Activated T-cell treated with anti-CD3 and anti-CD28 coated beads, Interleukin-2, amount 50 U/mL, for 24 hours (primary cell): ENCODE measurements around the gene GSTM1.

Experiments
- DNase-seq: peaks from one replicate; pipeline ENCODE4 v3.0.0-alpha.2; 2020
- H3K27ac Mint-ChIP-seq: 2 replicates; pipeline ENCODE4 v1.8.0; 2020; ENCODE audit warnings: mild to moderate bottlenecking, mixed read lengths
- H3K27me3 Mint-ChIP-seq: 2 replicates; pipeline ENCODE4 v1.8.0; 2020; ENCODE audit warnings: mixed read lengths
- H3K36me3 Mint-ChIP-seq: 2 replicates; pipeline ENCODE4 v1.8.0; 2020; ENCODE audit warnings: low read depth, mixed read lengths
- H3K4me1 Mint-ChIP-seq: 2 replicates; pipeline ENCODE4 v1.8.0; 2020; ENCODE audit warnings: low read depth, mixed read lengths
- H3K4me3 Mint-ChIP-seq: 2 replicates; pipeline ENCODE4 v1.8.0; 2020; ENCODE audit warnings: mild to moderate bottlenecking, moderate library complexity, mixed read lengths
- H3K9me3 Mint-ChIP-seq: 2 replicates; pipeline ENCODE4 v1.8.0; 2020; ENCODE audit warnings: mixed read lengths

GSTM1 gene

GRCh38 chr1:109687641-109688499 lies at the start of gene GSTM1:
Gene GSTM1 (plus strand): TSS chr1:109687817. CDS start chr1:109687874, 57 bp downstream.
- peak within 1 kb of the TSS; percentile 91 for H3K4me3 Mint-ChIP-seq
- peaks cover 42% of the 10 kb centered on the region for H3K36me3 Mint-ChIP-seq
- H3K9me3 Mint-ChIP-seq: no peaks in the 10 kb centered on the region
- H3K4me1 Mint-ChIP-seq: peaks cover 27% of the 10 kb centered on the region
- peak within 1 kb of the TSS; percentile 95 for H3K27ac Mint-ChIP-seq
- H3K27me3 Mint-ChIP-seq: no peaks in the 10 kb centered on the region
- DNase-seq: peak; percentile 93

DNA sequence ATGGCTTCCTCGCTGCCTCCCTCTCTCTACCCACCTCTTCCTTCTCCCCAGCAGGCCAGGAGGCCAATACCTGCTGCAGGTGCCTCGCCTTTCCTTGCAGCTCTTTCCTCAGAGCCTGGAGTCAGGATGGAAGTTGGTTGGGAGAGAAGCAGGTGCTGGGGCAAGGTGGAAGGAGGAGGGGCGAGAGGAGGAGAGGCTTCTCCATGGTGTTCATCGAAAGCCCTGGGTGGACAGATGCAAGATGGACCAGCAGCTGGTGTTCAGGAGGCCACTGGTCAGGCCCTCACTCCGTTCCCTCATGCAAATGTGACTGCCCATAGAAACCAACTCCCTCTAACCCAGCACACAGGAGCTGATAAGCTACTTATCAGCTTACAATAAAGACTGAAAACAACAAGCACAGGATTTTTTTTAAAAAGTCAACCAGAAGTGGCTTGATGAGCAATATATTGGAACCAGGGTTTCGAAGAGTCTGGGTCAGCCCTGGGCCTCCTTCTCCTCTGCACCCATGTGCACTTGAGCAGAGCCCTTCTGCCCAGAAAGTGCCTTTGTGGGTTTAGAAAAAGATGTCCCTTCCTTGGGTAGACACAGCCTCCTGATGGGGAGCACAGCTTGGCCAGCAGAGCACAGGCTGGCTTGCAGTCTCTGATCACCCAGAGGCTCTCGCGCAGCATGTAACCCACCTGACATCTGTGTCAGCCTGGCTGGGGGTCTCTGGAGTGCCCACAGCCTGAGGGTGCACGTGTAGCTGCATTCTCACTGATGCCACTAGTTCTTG lies 48.4 kb upstream of the GSTM1 start:
- Mint-ChIP-seq H3K4me1 (peaks cover 34% of the 10 kb centered on the region), H3K27ac (no peak overlapping the region), H3K27me3 (no peaks in the 10 kb centered on the region), H3K4me3 (no peak overlapping the region), H3K9me3 (no peaks in the 10 kb centered on the region), H3K36me3 (no peaks in the 10 kb centered on the region)
- DNase-seq: no peak

GRCh38 chr1:109639841-109640184 lies 47.8 kb upstream of the GSTM1 start:
- Mint-ChIP-seq H3K4me1 (peaks cover 29% of the 10 kb centered on the region), H3K27me3 (no peaks in the 10 kb centered on the region), H3K36me3 (no peaks in the 10 kb centered on the region), H3K4me3 (no peak overlapping the region), H3K27ac (no peak overlapping the region), H3K9me3 (no peaks in the 10 kb centered on the region)
- no peak for DNase-seq

- DNase-seq: peak; percentile 97
- no peak overlapping the region for H3K4me3 Mint-ChIP-seq
- no peaks in the 10 kb centered on the region for H3K27me3 Mint-ChIP-seq
- no peaks in the 10 kb centered on the region for H3K36me3 Mint-ChIP-seq
- H3K4me1 Mint-ChIP-seq: peaks cover 23% of the 10 kb centered on the region
- no peak overlapping the region for H3K27ac Mint-ChIP-seq
- no peaks in the 10 kb centered on the region for H3K9me3 Mint-ChIP-seq
Observed at GRCh38 chr1:109640285-109640865, 47.2 kb upstream of the GSTM1 start.

DNA sequence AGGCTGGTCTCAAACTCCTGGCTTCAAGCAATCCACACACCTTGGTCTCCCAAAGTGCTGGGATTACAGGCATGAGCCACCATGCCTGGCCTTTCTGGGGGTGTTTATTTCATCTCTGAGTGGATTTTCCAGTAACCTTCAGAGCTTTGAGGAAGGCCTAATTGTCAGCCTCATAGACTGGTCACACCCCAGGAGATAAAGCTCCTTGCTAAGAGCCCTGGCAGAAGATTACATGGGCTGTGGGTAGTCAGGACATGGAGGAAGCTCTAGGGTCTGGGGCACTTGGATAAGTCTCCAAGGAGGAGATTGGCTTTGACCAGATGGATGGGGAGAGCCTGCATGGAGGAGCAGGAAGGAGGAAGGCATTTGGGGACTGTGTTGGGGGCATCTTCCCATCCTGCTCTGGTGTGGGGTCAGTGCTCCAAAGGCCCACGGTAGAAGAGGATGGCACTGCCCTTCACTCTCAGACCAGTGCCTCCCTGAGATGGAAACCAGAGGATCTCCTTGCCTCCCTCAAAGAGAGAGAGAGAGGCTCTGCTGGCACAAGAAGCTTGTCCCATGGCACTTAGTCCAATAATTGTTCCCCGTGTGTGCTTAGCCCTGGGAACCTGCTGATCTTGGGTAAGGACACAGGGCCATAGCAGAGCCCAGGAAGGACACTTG lies 46.4 kb upstream of the GSTM1 start:
- peaks cover 17% of the 10 kb centered on the region for H3K4me1 Mint-ChIP-seq
- H3K36me3 Mint-ChIP-seq: no peaks in the 10 kb centered on the region
- no peaks in the 10 kb centered on the region for H3K9me3 Mint-ChIP-seq
- H3K4me3 Mint-ChIP-seq: no peak overlapping the region
- no peak overlapping the region for H3K27ac Mint-ChIP-seq
- H3K27me3 Mint-ChIP-seq: no peaks in the 10 kb centered on the region
- no peak for DNase-seq

GRCh38 chr1:109641861-109642260 lies 45.8 kb upstream of the GSTM1 start:
- Mint-ChIP-seq H3K4me3 (no peak overlapping the region), H3K4me1 (peaks cover 17% of the 10 kb centered on the region), H3K27me3 (no peaks in the 10 kb centered on the region), H3K9me3 (no peaks in the 10 kb centered on the region), H3K36me3 (no peaks in the 10 kb centered on the region), H3K27ac (no peak overlapping the region)
- DNase-seq: no peak

GRCh38 chr1:109642626-109643025 lies 45.0 kb upstream of the GSTM1 start:
- no peak for DNase-seq
- H3K4me1 Mint-ChIP-seq: peaks cover 17% of the 10 kb centered on the region
- H3K4me3 Mint-ChIP-seq: no peak overlapping the region
- H3K36me3 Mint-ChIP-seq: no peaks in the 10 kb centered on the region
- no peaks in the 10 kb centered on the region for H3K27me3 Mint-ChIP-seq
- H3K27ac Mint-ChIP-seq: peak overlapping the region; percentile 7
- H3K9me3 Mint-ChIP-seq: no peaks in the 10 kb centered on the region

DNA sequence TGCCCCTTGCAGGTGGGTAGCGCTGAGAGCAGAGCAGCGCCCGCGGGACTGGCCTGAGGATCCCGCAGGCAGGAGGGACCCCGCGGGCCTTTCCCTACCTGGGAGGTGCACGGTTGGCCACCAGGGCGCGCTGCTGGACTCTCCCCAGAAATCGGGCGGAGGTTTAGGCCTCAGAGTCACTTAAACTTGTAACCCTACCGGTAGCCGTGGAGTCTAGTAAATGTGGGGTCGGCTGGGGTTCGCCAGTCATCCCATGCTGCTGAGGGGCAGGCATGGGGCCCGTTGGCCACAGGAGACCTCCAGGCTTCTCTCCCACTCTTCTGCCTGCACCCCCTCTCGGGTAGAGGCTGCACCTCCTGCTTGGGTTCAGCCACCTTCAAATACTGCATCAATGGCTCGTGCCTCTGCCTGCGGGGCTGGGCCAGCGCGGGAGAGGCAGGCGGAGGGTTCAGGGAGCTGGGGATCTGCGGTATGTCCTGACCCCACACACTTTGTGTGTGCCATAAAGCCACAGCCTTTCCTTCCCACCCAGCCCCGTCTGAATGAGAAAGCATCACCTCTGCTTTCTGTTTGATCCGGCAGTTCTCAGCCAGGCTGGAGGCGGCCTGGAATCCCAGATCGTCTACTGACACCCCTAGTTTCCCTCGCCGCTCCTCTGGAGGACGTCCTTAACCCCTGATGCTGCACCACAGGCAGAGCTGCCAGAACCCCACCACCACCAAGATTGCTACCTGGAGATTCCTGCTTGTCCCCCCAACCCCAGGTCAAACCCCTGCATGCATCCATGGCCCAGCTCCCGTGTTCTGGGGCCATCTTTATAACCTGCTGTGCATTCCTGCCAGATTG lies 44.0 kb upstream of the GSTM1 start:
- DNase-seq: peak; percentile 93
- Mint-ChIP-seq H3K4me3 (no peak overlapping the region), H3K36me3 (no peaks in the 10 kb centered on the region), H3K4me1 (peaks cover 17% of the 10 kb centered on the region), H3K27me3 (no peaks in the 10 kb centered on the region), H3K27ac (no peak overlapping the region), H3K9me3 (no peaks in the 10 kb centered on the region)

DNA sequence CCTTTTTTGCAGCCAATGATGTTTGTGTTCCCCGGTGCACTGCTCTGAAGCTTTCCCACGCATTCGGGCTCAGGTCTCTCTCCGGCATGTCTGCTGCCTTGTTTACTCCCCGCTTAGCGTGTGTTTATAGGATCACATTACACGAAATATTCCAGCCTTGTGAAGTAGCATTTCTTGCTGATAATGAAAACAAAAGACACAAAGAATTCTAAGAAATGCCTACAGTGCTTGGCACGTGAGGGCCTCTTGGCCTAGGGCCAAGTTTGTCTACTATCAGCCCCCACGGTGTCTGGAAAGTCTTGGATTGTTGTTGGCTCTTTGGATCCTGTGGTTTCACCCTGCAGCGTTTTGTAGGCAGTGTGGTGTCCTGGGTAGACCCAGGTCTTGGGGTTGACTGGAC lies 42.9 kb upstream of the GSTM1 start:
- peaks cover 17% of the 10 kb centered on the region for H3K4me1 Mint-ChIP-seq
- H3K4me3 Mint-ChIP-seq: no peak overlapping the region
- no peaks in the 10 kb centered on the region for H3K9me3 Mint-ChIP-seq
- H3K36me3 Mint-ChIP-seq: no peaks in the 10 kb centered on the region
- H3K27me3 Mint-ChIP-seq: no peaks in the 10 kb centered on the region
- H3K27ac Mint-ChIP-seq: no peak overlapping the region
- no peak for DNase-seq

DNA sequence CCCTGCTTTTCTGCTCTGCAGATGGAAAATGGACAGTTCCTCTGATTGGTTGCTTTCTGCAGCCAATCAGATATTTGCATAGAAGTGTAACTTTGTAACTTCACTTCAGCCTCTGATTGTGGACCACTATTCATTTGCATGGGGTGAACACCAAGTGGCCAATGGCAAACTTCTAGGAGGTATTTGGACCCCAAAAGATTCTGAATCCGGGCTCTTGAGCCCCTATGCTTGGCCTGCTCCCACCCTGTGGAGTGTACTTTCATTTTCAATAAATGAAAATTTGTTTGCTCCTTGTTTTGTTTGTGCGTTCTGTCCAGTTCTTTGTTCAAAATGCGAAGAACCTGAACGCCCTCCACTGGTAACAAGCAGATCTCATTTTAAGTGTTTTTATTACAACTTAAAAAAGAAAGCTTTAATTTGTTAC lies 38.1 kb upstream of the GSTM1 start:
- Mint-ChIP-seq H3K9me3 (no peaks in the 10 kb centered on the region), H3K27me3 (peaks cover 10% of the 10 kb centered on the region), H3K27ac (no peak overlapping the region), H3K4me3 (no peak overlapping the region), H3K4me1 (no peaks in the 10 kb centered on the region), H3K36me3 (no peaks in the 10 kb centered on the region)
- no peak for DNase-seq

DNA sequence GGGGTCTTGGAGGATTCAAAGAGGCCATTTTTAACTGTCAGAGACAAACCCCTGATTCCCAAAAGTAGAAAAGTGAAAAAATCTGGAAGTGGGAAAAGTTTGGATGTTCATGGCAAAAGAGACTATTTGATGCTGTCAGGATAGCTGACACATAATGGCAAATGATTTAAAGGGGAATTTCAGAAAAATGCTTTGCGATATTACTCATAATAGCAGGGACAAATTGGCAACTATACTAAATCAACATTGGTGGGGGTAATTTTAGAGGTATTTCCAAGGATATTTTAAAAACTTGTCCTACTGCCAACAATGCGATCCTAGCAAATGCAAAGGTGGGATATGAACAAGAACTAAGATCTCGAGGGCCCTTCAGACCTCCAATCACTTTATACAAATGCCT lies 37.0 kb upstream of the GSTM1 start:
- H3K9me3 Mint-ChIP-seq: no peaks in the 10 kb centered on the region
- peaks cover 10% of the 10 kb centered on the region for H3K27me3 Mint-ChIP-seq
- H3K4me1 Mint-ChIP-seq: peaks cover 9% of the 10 kb centered on the region
- no peaks in the 10 kb centered on the region for H3K36me3 Mint-ChIP-seq
- no peak overlapping the region for H3K27ac Mint-ChIP-seq
- DNase-seq: no peak
- H3K4me3 Mint-ChIP-seq: no peak overlapping the region

DNA sequence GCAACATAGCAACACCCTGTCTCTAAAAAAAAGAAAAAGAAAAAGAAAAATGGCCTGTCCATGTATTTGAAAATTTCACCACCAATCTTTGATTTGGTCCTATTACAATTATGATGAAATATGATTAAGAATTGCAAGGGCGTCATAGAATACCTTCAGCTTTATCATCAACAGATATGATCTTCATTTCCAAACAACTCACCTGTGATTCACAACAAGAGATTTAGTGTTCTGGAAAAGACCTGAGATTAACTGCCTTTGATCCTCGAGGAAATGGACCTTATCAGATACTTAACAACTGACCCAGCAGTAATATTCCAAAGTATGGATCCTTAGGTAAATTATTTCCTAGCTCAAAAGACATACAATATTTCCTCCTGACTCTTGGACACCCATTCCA lies 35.2 kb upstream of the GSTM1 start:
- H3K4me1 Mint-ChIP-seq: peaks cover 17% of the 10 kb centered on the region
- peaks cover 10% of the 10 kb centered on the region for H3K27me3 Mint-ChIP-seq
- H3K36me3 Mint-ChIP-seq: peaks cover 2% of the 10 kb centered on the region

GRCh38 chr1:109653306-109653705 lies 34.3 kb upstream of the GSTM1 start:
- Mint-ChIP-seq H3K4me3 (no peak overlapping the region), H3K27me3 (peaks cover 10% of the 10 kb centered on the region), H3K9me3 (no peaks in the 10 kb centered on the region), H3K36me3 (peaks cover 2% of the 10 kb centered on the region), H3K27ac (no peak overlapping the region), H3K4me1 (peaks cover 17% of the 10 kb centered on the region)
- DNase-seq: no peak

More for the DNA sequence above, 35.2 kb upstream of the GSTM1 start:
- no peak for DNase-seq
- H3K27ac Mint-ChIP-seq: no peak overlapping the region
- no peaks in the 10 kb centered on the region for H3K9me3 Mint-ChIP-seq
- no peak overlapping the region for H3K4me3 Mint-ChIP-seq

GRCh38 chr1:109654519-109654918 lies 33.1 kb upstream of the GSTM1 start:
- peaks cover 10% of the 10 kb centered on the region for H3K27me3 Mint-ChIP-seq

More at GRCh38 chr1:109654519-109654918, 33.1 kb upstream of the GSTM1 start:
- Mint-ChIP-seq H3K4me3 (no peak overlapping the region), H3K9me3 (no peaks in the 10 kb centered on the region), H3K36me3 (peaks cover 8% of the 10 kb centered on the region), H3K4me1 (peaks cover 17% of the 10 kb centered on the region), H3K27ac (no peak overlapping the region)
- DNase-seq: no peak
